Measurements from ENCODE around the gene MED27.

MED27 gene

DNA sequence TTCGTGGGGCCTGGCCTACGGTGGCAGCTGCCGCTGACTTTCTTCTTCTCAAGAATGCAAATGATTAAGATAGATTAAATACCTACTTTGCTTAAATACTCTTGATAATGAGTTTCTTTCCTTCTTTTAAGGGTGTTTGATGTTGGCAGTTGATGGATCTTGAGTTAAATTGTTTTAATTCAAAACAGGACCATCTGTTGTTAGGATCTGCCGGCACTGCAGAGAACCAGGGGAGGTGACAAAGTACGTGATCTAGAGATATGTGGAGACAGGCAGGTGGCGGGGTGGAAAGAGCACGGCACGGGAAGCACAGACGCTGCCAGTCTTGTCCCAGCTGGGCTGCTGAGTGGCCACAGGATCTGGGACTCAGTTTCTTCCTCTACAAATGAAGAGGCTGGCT is 37.9 kb downstream of the MED27 start:
- no peak for DNase-seq

DNA sequence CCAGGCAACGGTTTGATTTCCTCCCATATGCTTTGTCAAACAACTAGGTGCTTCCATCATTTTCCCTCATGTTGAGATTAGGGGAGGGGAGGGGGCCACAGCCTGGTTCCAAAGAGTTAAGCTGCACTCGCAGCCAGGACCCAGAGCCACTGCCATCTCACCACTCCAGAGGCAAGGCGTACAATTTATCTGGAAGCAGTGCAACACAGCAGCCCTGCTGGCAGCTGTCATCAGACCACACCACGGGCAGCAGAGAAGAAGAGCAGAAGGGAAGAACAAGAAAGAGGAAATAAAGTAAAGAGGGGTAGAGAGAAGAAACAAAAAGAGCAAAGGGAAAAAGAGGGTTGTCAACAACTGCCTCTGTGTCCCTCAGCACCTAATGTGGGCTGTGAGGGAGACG is 38.9 kb downstream of the MED27 start:
- DNase-seq, result no peak

DNA sequence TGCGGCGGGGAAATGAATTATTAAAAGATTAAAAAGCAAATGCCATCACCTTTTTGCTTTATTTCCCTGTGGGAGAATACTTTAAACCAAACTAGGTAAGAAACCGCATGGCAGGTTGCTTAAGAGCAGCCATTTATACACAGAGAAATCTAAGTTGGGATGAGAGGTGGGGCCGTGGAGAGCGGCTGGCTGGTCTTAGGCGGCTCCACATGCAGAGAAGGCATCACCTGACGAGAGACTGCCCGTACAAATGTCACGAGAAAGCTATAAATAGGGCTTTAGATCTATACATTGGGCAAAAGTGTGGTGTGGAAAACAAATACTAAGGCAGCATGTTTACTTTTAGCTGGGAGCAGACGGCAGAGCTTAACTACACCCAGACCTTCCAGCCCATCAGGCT is 39.4 kb downstream of the MED27 start:
- DNase-seq, result no peak

DNA sequence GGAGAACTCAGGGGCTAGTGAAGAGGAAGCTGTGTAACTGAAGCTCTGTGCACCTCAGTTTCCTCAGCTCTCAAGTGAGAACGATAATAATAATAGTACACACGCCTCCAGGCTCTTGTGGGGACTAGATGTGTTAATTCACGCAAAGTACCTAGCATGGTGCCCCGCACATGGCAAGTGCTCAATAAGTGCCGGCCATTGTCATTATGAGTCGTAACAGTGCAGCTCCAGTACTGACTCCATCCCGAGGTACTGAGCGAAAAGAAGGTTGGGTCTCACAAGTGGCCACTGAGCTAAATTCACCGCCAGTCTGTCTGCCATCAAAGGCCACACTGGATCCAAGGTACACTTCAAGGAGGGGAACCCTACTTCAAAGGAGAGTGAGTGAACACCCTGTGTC is 40.4 kb downstream of the MED27 start:
- no peak for DNase-seq

DNA sequence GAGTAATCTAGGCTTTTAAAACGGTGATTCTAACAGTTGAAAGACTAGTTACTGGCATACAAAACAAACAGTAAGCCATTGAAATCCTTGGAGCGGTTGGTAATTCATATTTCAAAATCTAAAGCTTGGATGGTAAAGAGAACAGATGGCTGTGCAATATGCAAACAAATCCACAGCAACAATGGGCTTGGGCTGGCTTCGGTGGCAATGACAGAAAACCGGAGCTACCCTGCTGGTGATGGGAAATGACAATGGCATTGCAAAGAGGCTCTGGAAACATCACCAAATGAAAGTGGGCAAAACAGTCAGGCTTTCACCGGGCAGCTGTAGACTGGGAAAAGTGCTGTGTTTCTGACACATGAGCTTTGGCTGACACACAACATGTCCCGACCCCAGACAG is 42.2 kb downstream of the MED27 start:
- no peak for DNase-seq

DNA sequence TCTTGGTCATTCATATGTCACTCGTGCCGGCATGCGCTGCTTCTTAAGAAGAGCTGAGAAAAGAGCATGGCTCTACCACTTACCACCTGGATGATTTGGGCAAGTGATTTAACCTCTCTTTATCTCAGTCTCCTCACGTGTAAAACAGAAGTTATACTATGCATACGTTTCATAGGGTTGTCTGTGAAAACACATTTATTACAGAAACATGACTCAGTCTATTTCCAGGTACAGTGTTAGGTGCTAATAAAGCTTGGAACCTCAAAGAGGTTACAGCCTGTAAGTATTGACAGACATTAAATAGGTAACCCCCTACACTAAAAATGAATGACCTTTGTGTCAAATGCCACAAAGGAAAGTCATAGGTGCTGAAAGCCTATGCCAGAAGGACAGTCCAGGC is 43.1 kb downstream of the MED27 start:
- no peak for DNase-seq

DNA sequence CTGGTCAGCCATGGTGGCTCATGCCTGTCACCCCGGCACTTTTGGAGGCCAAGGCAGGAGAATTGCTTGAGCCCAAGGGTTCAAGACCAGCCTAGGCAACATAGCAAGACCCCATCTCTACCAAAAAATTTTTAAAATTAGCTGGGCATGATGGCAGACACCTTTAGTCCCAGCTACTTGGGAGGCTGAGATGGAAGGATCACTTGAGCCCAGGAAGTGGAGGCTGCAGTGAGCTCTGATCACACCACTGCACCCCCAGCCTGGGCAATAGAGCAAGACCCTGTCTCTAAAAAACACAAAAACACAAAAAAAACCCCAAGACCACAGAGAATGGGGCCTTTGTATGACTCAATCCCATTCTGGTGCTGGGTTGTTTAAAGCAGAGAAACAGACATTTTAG is 44.0 kb downstream of the MED27 start:
- no peak for DNase-seq

DNA sequence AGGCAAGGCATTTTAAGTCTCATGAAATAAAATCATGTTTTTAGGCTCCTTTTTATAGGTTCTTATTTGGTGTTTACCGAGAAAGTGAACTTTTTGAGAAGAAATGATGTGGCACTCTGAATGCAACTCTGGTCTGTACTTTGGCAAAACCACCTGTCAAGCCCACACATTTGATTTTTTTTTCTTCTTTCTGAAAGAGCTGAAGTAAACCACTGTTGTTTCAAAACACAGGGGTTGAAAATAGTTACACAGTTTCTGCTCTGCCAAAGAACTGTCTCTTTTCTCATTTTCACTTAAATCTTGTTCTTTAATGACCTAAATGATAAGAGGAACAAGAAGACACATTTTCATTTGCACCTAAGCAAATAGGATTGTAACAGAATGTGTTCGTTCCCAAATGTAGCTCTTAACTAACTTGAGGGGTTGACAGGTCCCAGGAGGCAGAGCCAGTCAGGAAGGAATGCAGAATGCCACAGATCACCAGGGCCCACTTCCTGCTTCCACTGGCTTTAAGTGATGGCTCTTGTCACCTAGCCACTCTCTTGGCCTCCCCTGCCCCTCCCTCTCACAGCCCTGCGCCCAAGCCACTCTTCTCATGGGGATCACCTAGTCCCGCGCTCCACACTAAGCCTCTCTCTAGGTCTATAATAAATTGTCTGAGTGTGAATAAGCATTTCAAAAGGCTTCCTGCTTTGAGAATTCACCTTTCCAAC is 47.3 kb downstream of the MED27 start:
- DNase-seq, result no peak

DNA sequence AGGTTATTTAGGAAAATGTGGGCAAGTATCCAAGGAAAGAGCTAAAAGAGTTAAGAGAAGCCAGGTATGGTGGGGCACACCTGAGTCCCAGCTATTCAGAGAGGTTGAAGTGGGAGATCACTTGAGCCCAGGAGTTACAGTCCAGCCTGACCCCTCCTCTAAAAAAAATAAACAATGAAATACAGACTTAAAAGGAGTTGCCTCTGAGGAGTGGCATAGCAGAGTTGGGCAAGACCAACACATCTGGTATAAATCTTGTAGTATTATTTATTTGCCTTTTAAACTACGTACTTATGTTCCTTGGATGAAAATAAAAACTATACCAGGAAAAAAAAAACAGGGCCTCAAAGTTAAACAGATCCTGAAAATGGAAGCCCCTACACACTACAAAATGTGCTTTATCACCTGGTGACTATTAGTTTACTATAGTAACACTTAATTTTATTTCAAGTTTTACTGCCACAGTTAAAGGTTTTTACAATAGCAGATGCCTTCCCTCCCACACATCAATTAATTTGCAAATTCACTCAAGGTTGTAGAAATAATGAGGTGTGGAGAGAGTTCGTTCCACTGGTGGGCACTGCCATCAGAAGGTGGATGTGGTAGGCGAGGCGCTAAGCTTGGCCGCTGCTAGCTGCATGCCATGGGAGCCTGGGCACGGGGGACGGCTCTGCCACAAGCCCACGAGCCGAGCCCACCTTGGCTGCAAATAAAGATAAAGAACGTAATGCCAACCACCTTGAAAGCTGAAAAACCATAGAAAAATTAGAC is 48.0 kb downstream of the MED27 start:
- DNase-seq, result no peak

DNA sequence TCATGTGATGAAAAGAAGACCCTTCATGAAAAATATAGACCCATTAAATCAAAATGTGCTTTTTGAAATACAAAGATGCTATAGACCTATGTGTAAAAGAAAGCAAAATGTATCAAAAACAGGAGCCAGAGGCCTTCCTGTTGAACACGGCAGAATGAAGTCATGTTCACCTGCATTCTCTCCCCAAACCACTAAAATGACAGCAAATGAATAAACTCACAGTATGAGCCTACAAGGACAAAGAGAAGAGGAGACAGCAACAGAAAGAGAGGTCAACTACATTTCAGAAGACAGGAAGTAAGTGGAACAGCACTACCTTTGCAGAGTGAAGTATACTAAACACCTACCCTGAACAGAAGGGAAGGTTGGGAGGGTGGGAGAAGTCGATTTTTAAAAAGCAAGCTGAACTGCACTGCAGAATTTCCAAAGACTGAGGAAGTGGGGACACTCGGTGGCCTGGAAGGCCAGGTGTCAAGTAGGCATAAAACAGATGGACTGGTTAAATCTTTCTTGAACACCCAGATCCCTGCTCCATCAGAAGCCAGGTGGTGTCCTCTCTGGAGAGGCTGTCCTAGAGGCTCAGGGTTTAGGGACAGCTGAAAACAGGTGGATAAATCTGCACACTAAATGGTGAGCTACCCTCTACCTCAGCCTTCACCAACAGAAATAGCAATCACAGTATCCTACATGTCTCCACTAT is 48.9 kb downstream of the MED27 start:
- DNase-seq, result no peak

DNA sequence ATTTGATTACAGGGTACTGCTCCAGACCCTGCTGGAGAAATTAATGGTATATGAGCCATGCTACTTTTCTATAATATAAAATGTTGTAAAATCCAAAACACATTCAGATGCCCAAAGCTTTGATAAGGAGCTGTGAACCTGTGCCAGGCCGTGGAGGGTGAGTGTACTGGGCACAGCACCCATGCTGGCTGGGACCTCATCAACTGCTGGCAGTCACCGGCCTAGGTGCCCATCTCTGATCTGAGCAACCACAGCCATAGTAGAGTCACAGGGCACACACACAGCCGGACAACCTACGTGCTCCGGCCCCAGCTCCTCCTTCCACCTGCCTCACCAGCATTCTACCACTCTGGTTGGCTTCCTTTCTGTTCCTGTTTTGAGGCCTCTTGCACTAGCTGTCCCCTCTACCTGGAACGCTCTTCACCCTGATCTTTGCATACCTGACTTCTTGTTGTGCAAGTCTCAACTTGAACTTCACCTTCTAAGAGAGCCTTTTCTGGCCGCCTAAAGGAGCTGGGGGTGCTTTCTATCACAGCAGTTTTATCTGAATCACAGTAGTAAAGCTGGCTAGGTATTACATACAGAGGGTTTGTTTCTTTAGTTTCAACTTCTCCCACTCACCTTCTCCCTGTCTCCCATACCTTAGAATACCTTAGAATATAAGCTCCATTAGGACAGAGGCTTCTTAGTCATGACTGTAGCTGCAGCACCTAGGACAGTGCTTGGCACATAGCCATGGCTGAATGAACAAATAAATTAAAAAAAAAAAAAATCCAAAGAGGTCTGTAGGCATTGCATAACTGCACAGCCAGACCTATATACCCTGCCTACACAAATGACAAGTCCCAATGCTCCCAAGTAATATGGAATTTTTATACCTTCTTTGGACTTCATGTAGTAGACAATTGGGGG is 51.7 kb downstream of the MED27 start:
- no peak for DNase-seq

DNA sequence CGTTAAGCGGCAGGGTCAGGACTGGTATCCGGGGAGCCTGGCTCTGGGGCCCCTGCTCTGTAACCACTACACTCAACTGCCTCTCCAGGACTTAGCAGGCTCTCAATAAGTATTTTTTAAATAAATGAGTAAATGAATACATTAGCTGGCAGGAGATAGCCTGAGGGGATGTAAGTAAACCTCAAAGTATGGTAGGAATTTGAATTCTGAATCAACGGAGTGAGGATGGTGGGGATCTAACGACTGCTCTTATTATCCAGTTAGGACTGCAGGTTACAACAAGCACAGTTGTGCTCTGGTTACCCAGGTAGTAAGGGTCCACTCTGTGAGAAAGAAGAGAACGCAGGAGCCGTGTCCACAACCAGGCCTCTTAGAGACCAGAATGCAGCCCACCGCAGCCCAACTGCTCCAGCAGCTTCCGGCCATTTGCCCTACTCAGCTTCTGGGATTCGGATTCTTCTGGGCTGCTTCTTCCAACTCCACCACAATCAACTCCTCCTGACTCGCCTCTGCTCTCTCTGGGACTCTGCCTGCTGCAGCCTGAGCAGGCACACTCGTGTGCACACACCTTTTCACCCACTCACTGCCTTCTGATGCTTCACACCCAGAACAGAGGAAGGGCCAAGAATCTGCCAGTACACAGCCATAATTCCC is 52.6 kb downstream of the MED27 start:
- no peak for DNase-seq

DNA sequence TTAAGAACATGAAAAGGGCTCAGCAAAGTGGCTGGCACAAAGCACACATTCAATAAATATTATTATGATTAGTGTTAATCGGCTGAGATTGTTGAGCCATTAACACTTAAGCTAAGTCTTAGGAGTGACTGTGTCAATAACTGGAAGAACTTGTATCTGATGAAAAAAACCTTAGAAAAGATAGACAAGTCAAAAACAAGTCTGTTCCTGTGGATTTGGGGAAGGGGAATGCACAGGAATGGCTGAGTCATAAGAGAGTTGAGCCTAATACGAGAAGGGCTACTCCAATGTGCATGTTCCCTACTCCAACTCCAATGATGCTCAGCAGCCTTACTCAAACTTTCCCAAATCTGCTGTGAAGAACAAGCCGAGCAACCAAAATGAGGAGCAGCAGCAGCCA is 53.9 kb downstream of the MED27 start:
- no peak for DNase-seq

DNA sequence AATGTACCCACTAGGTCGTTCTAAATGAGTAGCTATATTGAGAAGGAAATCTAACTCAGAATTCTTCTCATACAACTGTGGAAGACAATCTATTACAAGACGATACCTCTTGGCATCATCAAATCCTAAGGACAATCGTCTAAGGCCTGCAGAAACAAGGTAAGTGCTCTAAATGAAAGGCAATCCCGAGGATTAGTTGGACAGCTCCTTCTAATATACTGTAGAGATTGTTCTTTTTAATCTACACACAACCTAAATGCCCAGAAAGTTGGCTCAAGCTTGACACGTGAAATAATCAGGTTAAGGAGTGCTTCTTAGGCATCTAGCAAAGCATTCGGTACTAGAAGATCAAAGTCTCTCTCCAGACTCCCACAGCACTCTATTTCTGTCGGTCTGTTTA is 55.1 kb downstream of the MED27 start:
- DNase-seq, result no peak

DNA sequence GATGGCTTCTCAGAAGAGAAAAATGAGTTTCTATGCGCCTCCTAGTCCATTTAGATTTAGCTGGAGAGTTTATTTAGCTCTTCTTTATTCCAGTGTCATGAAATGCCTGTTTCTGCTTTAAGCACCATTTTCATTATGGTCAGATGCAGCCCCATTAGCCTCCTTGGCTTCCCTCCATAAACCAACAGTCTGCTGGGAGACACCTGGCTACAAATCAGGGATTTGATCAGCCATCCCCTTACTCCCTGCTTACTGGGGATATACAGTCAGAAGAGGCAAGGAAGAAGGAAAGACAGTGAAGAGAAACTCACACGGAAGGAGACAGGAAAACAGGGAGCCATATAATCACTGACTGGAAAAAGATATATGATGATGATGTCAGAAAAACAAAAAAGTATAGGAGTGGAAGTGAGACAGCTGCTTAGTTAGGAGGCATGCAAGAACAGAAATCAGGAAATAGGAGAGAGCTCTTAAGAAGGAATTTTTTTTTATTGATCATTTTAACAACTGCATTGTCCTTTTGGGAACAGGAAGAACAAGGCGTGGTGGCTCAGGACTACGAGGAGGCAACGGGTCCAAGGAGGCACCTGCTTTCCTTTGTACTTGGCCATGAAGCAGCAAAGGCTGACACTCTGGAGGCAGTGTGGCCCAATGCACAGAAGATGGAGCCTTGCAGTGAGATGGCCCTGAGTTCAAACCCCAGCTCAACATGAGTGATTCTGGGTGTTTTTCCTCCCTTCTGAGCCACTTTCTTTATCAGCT is 56.1 kb downstream of the MED27 start:
- DNase-seq, result no peak

DNA sequence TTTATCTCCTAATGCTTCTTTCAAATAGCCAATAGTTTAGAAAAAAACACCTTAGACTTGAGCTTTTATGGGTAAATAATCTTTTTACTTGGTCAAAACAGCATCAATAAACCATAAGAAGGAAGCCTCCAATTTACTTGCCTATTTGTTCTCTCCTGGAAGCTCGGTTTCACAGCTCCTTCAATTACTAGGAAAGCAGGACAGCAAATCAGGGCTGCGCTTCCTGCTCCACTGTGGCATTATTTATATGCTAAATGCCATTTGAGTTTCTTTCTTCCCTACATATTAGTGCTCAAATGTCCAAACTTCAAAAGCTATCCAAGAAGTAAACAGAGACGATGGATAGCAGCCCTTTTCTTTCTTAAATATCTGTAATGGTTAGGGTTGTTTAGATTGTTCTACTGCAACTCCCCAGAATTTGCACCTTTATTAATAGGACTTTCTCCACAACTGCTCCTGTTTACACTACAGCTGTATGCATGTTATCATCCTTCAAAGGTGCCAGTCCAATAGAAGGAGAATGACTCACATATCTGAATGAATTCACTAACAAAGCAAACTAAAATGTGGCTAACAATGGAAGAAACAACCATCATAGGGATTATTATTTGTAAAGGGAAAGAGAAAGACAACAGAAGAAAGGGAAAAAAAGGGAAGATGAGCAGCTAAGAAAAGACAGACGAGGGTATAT is 58.7 kb downstream of the MED27 start:
- DNase-seq, result no peak

DNA sequence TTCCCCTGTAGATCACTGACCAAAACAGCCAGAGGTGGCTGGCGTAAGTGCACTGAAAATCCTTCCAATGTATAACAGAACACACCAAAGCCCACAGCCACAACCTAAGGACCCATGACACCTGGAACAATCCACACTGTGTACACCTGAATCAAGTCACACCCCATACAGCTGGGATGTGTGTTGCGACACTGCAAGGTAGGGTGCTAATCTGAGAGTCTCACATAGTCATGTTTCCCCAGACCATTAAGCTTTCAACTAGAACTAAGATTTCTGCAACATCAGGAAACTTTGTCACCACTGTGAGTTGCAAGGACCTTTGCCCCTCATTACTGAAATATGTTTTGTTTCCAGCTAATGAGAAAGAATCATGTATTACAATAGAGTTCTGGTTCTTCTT is 59.4 kb downstream of the MED27 start:
- no peak for DNase-seq

DNA sequence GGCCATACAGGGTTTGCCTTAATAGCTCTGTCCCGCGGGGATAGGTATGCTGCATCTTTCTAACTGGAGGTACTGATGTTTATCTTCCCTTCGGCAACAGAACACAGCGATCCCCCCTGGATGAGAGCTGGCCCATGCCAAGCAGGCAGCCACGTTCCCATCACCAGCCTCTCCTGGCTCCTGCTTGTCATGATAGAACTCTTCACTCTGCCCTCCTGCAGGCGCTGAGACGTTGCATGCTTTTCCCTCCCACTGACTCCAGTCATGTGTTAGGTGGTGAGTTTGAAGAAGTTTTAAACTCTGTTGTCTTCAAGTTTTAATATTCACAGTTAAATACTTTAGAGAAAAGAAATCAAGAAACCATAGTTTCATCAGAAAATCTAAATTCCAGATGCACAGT is 60.0 kb downstream of the MED27 start:
- no peak for DNase-seq

DNA sequence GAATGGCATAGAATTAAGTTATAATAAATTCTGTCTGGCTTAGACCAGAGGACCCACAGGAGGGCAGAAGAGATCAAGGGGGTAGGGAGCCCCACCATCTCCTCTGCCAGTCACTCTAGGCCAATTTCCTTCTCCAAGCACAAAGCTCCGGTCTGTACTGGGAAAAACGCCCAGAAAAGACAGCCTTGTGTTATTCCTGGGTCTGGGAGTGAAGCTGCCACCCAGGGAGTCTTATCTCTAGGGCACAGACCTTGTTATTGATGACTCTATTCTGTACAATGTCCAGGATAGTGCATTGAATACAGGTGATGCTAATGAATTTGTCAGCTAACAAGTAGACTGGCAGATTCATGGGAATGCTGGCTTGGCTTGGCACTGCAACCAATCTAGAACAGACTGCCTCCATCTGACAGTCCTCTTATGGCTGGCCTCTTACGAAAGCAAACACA is 60.7 kb downstream of the MED27 start:
- DNase-seq, result no peak

DNA sequence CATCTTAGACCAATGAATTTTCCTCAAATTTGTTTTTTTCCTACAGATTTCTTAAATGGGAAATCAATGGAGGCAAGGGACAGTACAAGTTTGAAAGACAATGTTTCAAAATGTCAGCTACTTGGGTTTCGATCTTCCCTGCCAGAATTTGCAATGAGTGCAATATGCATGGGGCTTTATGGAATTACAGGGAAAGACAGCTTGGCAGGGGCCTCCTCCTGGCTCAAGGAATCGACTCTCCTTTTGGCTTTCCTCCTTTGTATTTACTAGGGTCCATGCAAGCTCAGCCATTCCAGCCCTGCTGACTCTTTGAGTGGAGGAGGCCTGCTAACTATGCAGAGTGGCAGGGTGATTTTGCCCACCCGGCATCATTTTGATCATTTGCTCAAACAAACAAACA is 63.2 kb downstream of the MED27 start:
- DNase-seq, result no peak

DNA sequence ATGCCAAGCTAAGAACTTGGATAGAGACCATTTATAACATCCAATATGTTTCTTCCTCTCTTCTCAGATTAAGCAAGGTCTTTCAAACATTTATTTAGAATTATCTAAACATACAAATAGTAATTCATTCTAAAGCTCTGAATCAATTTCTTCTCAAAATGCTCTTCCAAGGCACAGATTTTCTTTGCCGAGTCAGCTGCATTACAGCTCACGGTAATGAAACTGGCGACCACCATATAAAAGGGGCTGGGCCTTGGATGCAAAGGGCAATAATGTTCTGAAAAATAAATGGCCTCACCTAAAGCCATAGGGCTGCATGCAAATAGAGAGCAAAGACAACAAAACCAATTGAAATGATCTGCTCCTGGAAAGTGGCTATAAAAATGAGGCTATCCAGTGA is 63.8 kb downstream of the MED27 start:
- no peak for DNase-seq

Measured in inflammatory macrophage treated with lipopolysaccharide for 4 hours (primary cell).